Stimulated activated memory B cell treated with anti-CD40 and anti-IgM and Interleukin-4, amounts not matched to agents 10 μg/mL and 1 μg/mL and 100 μg/mL, for 72 hours (primary cell): ENCODE results near the gene IKZF3.
A peak's percentile ranks its signal among the peaks of the same experiment; 100 is the strongest.
"Not testable (repeated sequence)": the region's sequence is repeated elsewhere in the genome, so short reads cannot be mapped to it uniquely, and the experiment has no call there.

Source experiments
- ATAC-seq: fragments of 150-1000 bp; cut with Tn5 transposase; 2 replicates; pipeline ENCODE4 v1.10.0; 2021
- H3K27ac Mint-ChIP-seq: one replicate; pipeline ENCODE4 v1.8.0; 2022; ENCODE audit warnings: mild to moderate bottlenecking, mixed read lengths
- H3K27me3 Mint-ChIP-seq: one replicate; pipeline ENCODE4 v1.8.0; 2022; ENCODE audit warnings: mixed read lengths
- H3K36me3 Mint-ChIP-seq: one replicate; pipeline ENCODE4 v1.8.0; 2022; ENCODE audit warnings: mixed read lengths
- H3K4me1 Mint-ChIP-seq: one replicate; pipeline ENCODE4 v1.8.0; 2022; ENCODE audit warnings: mixed read lengths
- H3K4me3 Mint-ChIP-seq: one replicate; pipeline ENCODE4 v1.8.0; 2022; ENCODE audit warnings: mild to moderate bottlenecking, moderate library complexity, mixed read lengths
- H3K9me3 Mint-ChIP-seq: one replicate; pipeline ENCODE4 v1.8.0; 2022; ENCODE audit warnings: mixed read lengths

The IKZF3 gene

GRCh38 chr17:39724731-39725130 is 139.4 kb downstream of the IKZF3 start:
- peaks cover 42% of the 10 kb centered on the region for H3K36me3 Mint-ChIP-seq
- H3K4me1 Mint-ChIP-seq = peaks cover 41% of the 10 kb centered on the region
- no peak overlapping the region for H3K27ac Mint-ChIP-seq
- H3K27me3 Mint-ChIP-seq = no peaks in the 10 kb centered on the region
- no peak overlapping the region for H3K4me3 Mint-ChIP-seq
- no peak for ATAC-seq
- H3K9me3 Mint-ChIP-seq = no peaks in the 10 kb centered on the region

GRCh38 chr17:39722965-39723848 is 140.9 kb downstream of the IKZF3 start:
- H3K27ac Mint-ChIP-seq = no peak overlapping the region
- no peaks in the 10 kb centered on the region for H3K9me3 Mint-ChIP-seq
- peak; percentile 28 for ATAC-seq
- H3K36me3 Mint-ChIP-seq = peaks cover 31% of the 10 kb centered on the region
- no peaks in the 10 kb centered on the region for H3K27me3 Mint-ChIP-seq
- peaks cover 27% of the 10 kb centered on the region for H3K4me1 Mint-ChIP-seq
- H3K4me3 Mint-ChIP-seq = no peak overlapping the region

DNA sequence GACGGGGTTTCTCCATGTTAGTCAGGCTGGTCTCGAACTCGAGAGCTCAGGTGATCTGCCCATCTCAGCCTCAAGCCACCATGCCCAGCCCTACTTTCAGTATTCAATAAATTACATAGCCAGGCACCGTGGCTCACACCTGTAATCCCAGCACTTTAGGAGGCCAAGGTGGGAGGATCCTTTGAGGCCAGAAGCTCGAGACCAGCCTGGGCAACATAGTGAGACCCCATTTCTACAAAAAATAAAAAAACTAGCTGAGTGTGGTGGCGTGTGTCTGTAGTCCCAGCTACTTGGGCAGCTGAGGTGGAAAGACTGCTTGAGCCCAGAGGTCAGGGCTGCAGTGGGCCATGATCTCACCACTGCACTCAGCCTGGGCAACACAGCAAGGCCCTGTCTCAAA is 142.0 kb downstream of the IKZF3 start:
- H3K4me1 Mint-ChIP-seq = peaks cover 20% of the 10 kb centered on the region
- no peak overlapping the region for H3K4me3 Mint-ChIP-seq
- H3K36me3 Mint-ChIP-seq = peaks cover 21% of the 10 kb centered on the region
- H3K27me3 Mint-ChIP-seq = no peaks in the 10 kb centered on the region
- no peak overlapping the region for H3K27ac Mint-ChIP-seq
- no peaks in the 10 kb centered on the region for H3K9me3 Mint-ChIP-seq
- ATAC-seq = no peak

GRCh38 chr17:39719563-39720355 is 144.4 kb downstream of the IKZF3 start:
- H3K4me3 Mint-ChIP-seq = no peak overlapping the region
- H3K27me3 Mint-ChIP-seq = no peaks in the 10 kb centered on the region
- H3K9me3 Mint-ChIP-seq = no peaks in the 10 kb centered on the region
- no peak overlapping the region for H3K27ac Mint-ChIP-seq
- ATAC-seq = no peak
- H3K4me1 Mint-ChIP-seq = peaks cover 6% of the 10 kb centered on the region
- peaks cover under 1% of the 10 kb centered on the region for H3K36me3 Mint-ChIP-seq

- Mint-ChIP-seq H3K4me1 (peaks cover 6% of the 10 kb centered on the region), H3K27me3 (no peaks in the 10 kb centered on the region), H3K4me3 (no peak overlapping the region), H3K36me3 (no peaks in the 10 kb centered on the region), H3K27ac (no peak overlapping the region), H3K9me3 (no peaks in the 10 kb centered on the region)
- no peak for ATAC-seq
These were observed 146.5 kb downstream of the IKZF3 start for GRCh38 chr17:39717660-39718059.

DNA sequence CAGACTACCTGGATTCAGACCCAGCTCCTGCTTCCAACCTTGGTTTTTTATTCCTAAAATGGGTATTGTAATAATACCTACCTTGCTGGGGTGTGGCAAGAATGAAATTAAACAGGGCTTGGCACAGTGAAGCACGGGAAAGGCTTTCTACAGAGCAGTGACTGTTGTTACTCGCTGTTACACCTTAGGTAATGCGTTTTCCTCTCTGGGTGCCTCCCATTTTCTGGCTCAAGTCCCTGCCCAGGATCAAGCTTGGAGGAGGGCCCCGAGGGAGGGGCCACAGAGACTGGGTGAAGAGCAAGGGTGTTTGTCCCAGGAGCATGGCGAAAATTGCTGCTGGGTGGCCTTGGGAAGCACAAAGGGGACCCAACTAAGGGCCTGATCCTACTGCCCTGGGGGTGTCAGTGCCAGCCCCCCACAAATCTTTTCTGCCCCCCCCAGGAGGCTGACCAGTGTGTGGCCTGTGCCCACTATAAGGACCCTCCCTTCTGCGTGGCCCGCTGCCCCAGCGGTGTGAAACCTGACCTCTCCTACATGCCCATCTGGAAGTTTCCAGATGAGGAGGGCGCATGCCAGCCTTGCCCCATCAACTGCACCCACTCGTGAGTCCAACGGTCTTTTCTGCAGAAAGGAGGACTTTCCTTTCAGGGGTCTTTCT is 147.1 kb downstream of the IKZF3 start:
- ATAC-seq = no peak
- H3K27ac Mint-ChIP-seq = no peak overlapping the region
- H3K27me3 Mint-ChIP-seq = no peaks in the 10 kb centered on the region
- no peaks in the 10 kb centered on the region for H3K9me3 Mint-ChIP-seq
- peaks cover 6% of the 10 kb centered on the region for H3K4me1 Mint-ChIP-seq
- no peak overlapping the region for H3K4me3 Mint-ChIP-seq
- no peaks in the 10 kb centered on the region for H3K36me3 Mint-ChIP-seq

DNA sequence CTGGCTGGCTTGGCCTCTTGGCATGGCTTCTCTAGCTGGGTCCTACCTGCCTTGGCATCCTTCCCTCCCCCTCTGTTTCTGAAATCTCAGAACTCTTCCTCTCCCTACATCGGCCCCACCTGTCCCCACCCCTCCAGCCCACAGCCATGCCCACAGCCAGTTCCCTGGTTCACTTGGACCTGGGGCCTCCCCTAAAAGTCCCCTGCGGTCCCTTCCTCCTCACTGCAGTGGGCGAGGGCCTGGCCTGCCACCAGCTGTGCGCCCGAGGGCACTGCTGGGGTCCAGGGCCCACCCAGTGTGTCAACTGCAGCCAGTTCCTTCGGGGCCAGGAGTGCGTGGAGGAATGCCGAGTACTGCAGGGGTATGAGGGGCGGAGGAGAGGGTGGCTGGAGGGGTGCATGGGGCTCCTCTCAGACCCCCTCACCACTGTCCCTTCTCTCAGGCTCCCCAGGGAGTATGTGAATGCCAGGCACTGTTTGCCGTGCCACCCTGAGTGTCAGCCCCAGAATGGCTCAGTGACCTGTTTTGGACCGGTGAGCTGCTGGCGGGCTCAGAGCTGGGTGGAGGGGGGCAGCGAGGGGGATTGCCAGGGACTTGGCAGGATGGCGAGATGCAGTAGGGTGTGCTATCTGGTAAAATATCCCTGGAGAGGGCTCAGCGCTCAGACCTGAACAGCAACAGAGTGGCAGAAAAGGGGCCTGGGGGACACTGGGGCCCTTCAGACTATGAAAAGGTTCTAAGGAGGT is 147.9 kb downstream of the IKZF3 start:
- H3K36me3 Mint-ChIP-seq = no peaks in the 10 kb centered on the region
- no peaks in the 10 kb centered on the region for H3K9me3 Mint-ChIP-seq
- ATAC-seq = no peak
- no peak overlapping the region for H3K4me3 Mint-ChIP-seq
- H3K27me3 Mint-ChIP-seq = no peaks in the 10 kb centered on the region
- H3K27ac Mint-ChIP-seq = no peak overlapping the region
- H3K4me1 Mint-ChIP-seq = peaks cover 6% of the 10 kb centered on the region

- H3K9me3 Mint-ChIP-seq = no peaks in the 10 kb centered on the region
- peaks cover 6% of the 10 kb centered on the region for H3K4me1 Mint-ChIP-seq
- H3K36me3 Mint-ChIP-seq = no peaks in the 10 kb centered on the region
- H3K27me3 Mint-ChIP-seq = no peaks in the 10 kb centered on the region
- H3K27ac Mint-ChIP-seq = no peak overlapping the region
- ATAC-seq = no peak
- H3K4me3 Mint-ChIP-seq = no peak overlapping the region
These were observed 148.6 kb downstream of the IKZF3 start for GRCh38 chr17:39715375-39716072.

DNA sequence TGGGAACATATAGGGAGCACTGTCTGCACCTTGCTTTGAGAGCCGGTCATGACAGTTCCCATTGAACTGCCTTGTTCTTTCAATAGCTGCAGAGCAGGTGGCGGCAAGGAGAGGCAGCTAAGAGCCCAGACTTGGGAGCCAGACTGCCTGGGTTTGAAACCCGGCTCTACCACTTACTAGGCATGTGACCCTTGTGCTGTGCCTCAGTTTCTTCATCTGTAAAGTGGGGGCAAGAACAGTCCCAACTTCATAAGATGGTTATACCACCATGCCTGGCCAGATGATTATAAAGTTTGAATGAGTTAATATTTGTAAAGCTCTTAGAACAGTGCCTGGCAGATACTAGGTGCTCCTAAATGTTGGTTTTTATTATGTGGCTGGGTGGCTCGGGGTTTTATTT is 149.9 kb downstream of the IKZF3 start:
- no peak for ATAC-seq

GRCh38 chr17:39711851-39712250 is 152.3 kb downstream of the IKZF3 start:
- H3K9me3 Mint-ChIP-seq = no peaks in the 10 kb centered on the region
- no peaks in the 10 kb centered on the region for H3K36me3 Mint-ChIP-seq
- no peak overlapping the region for H3K27ac Mint-ChIP-seq
- H3K4me3 Mint-ChIP-seq = no peak overlapping the region
- no peaks in the 10 kb centered on the region for H3K27me3 Mint-ChIP-seq
- H3K4me1 Mint-ChIP-seq = peaks cover 17% of the 10 kb centered on the region
- ATAC-seq = no peak

More for the DNA sequence above, 149.9 kb downstream of the IKZF3 start:
- no peaks in the 10 kb centered on the region for H3K9me3 Mint-ChIP-seq
- no peak overlapping the region for H3K27ac Mint-ChIP-seq
- no peaks in the 10 kb centered on the region for H3K36me3 Mint-ChIP-seq
- no peaks in the 10 kb centered on the region for H3K27me3 Mint-ChIP-seq
- peaks cover 6% of the 10 kb centered on the region for H3K4me1 Mint-ChIP-seq
- no peak overlapping the region for H3K4me3 Mint-ChIP-seq

DNA sequence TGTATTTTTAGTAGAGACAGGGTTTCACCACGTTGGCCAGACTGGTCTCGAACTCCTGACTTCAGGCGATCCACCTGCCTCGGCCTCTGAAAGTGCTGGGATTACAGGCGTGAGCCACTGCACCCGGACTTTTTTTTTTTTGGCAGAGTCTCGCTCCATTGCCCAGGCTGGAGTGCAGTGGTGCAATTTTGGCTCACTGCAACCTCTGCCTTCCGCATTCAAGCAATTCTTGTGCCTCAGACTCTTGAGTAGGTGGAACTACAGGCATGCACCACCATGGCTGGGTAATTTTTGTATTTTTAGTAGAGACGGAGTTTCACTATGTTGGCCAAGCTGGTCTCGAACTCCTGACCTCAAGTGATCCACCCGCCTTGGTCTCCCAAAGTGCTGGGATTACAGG is 153.0 kb downstream of the IKZF3 start:
- H3K36me3 Mint-ChIP-seq, H3K27me3 Mint-ChIP-seq, ATAC-seq, H3K4me3 Mint-ChIP-seq, H3K9me3 Mint-ChIP-seq, H3K27ac Mint-ChIP-seq: not testable (repeated sequence)
- H3K4me1 Mint-ChIP-seq = peaks cover 21% of the 10 kb centered on the region

GRCh38 chr17:39709998-39710964 is 153.8 kb downstream of the IKZF3 start:
- no peaks in the 10 kb centered on the region for H3K36me3 Mint-ChIP-seq
- no peak overlapping the region for H3K4me3 Mint-ChIP-seq
- no peak for ATAC-seq
- H3K4me1 Mint-ChIP-seq = peaks cover 21% of the 10 kb centered on the region
- no peaks in the 10 kb centered on the region for H3K27me3 Mint-ChIP-seq
- peak overlapping the region; percentile 6 for H3K27ac Mint-ChIP-seq
- no peaks in the 10 kb centered on the region for H3K9me3 Mint-ChIP-seq

DNA sequence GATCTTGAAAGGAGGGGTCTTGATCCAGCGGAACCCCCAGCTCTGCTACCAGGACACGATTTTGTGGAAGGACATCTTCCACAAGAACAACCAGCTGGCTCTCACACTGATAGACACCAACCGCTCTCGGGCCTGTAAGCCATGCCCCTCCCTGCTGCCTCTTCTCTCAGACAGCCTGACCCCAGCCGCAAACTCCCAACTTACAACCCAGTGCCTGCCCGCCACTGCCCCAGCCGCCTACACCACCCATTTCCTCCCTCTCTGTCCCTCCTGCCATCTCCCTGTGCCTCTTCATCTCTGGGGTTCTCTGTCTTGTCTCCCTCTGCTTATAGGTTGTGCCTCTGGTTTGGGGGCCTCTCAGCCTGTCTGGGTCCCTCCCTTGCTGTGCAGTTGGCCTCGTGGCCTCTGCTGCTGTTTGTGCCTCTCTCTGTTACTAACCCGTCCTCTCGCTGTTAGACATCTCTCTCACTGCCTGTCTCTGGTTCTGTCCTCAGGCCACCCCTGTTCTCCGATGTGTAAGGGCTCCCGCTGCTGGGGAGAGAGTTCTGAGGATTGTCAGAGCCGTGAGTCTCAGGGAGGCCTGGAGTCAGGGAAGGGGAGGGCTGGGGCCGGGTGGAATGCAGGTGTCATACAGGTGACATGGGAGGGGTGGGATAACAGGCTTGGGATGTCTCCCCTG is 154.7 kb downstream of the IKZF3 start:
- ATAC-seq = no peak
- Mint-ChIP-seq H3K4me3 (no peak overlapping the region), H3K27me3 (no peaks in the 10 kb centered on the region), H3K9me3 (no peaks in the 10 kb centered on the region), H3K4me1 (peaks cover 25% of the 10 kb centered on the region), H3K27ac (peak overlapping the region; percentile 6), H3K36me3 (no peaks in the 10 kb centered on the region)
